ENCODE measurements around the gene REP15. TPM values are rescaled to one million over a fixed set of nuclear protein-coding genes. Genes with fewer than 3 reads are reported as not detected.
"Not testable (repeated sequence)": the region's sequence is repeated elsewhere in the genome, so short reads cannot be mapped to it uniquely, and the experiment has no call there.

Gene REP15
- total RNA-seq, 2 donors from 2014 or later = 0.24 TPM; not detected in 1

- Mint-ChIP-seq H3K4me1 (peaks cover 14% of the 10 kb centered on the region), H3K27me3 (no peaks in the 10 kb centered on the region)
Measured at GRCh38 chr12:27710592-27711316, 14.5 kb downstream of the REP15 start, which contains the start of gene MRPS35. Gene MRPS35, plus strand, starts transcription at chr12:27710832. Its CDS starts 12 bp downstream, at chr12:27710844.

GRCh38 chr12:27711317-27711682, 15.1 kb downstream of the REP15 start:
- peak overlapping the region; percentile 92 for H3K4me3 Mint-ChIP-seq
- peaks cover 41% of the 10 kb centered on the region for H3K36me3 Mint-ChIP-seq (ENCODE audit: low read depth)
- H3K4me1 Mint-ChIP-seq = peaks cover 14% of the 10 kb centered on the region
- no peak for ATAC-seq (replicated peaks)
- no peaks in the 10 kb centered on the region for H3K27me3 Mint-ChIP-seq
- H3K27ac Mint-ChIP-seq = peak overlapping the region; percentile 92
- H3K9me3 Mint-ChIP-seq = no peaks in the 10 kb centered on the region

More at GRCh38 chr12:27710592-27711316, 14.5 kb downstream of the REP15 start, which contains the start of gene MRPS35:
- Mint-ChIP-seq H3K4me3 (peak within 1 kb of the TSS; percentile 92), H3K9me3 (no peaks in the 10 kb centered on the region), H3K36me3 (ENCODE audit: low read depth) (peaks cover 35% of the 10 kb centered on the region), H3K27ac (peak within 1 kb of the TSS; percentile 92)
- peak; percentile 99 for ATAC-seq (replicated peaks)

GRCh38 chr12:27711967-27712366, 15.7 kb downstream of the REP15 start:
- peaks cover 48% of the 10 kb centered on the region for H3K36me3 Mint-ChIP-seq (ENCODE audit: low read depth)
- no peaks in the 10 kb centered on the region for H3K27me3 Mint-ChIP-seq
- peaks cover 14% of the 10 kb centered on the region for H3K4me1 Mint-ChIP-seq
- H3K27ac Mint-ChIP-seq = peak overlapping the region; percentile 92
- H3K4me3 Mint-ChIP-seq = peak overlapping the region; percentile 92
- ATAC-seq (replicated peaks) = no peak
- H3K9me3 Mint-ChIP-seq = no peaks in the 10 kb centered on the region

- no peak for ATAC-seq (replicated peaks)
- H3K4me1 Mint-ChIP-seq = peaks cover 5% of the 10 kb centered on the region
- no peak overlapping the region for H3K4me3 Mint-ChIP-seq
Measured at GRCh38 chr12:27723212-27723611, 27.0 kb downstream of the REP15 start.

GRCh38 chr12:27730097-27730588, 33.9 kb downstream of the REP15 start:
- H3K9me3 Mint-ChIP-seq = no peaks in the 10 kb centered on the region
- H3K36me3 Mint-ChIP-seq (ENCODE audit: low read depth) = peaks cover 93% of the 10 kb centered on the region
- no peak overlapping the region for H3K4me3 Mint-ChIP-seq
- ATAC-seq (replicated peaks) = no peak
- no peaks in the 10 kb centered on the region for H3K27me3 Mint-ChIP-seq
- H3K27ac Mint-ChIP-seq = no peak overlapping the region
- H3K4me1 Mint-ChIP-seq = no peaks in the 10 kb centered on the region

More at GRCh38 chr12:27723212-27723611, 27.0 kb downstream of the REP15 start:
- no peaks in the 10 kb centered on the region for H3K27me3 Mint-ChIP-seq
- no peaks in the 10 kb centered on the region for H3K9me3 Mint-ChIP-seq
- peaks cover 93% of the 10 kb centered on the region for H3K36me3 Mint-ChIP-seq (ENCODE audit: low read depth)
- H3K27ac Mint-ChIP-seq = peak overlapping the region; percentile 6

- no peak for ATAC-seq (replicated peaks)
- peak overlapping the region; percentile 8 for H3K27ac Mint-ChIP-seq
- no peak overlapping the region for H3K4me3 Mint-ChIP-seq
- H3K9me3 Mint-ChIP-seq = no peaks in the 10 kb centered on the region
- H3K27me3 Mint-ChIP-seq = no peaks in the 10 kb centered on the region
- H3K4me1 Mint-ChIP-seq = no peaks in the 10 kb centered on the region
- H3K36me3 Mint-ChIP-seq (ENCODE audit: low read depth) = peaks cover 93% of the 10 kb centered on the region
Measured at GRCh38 chr12:27732281-27732680, 36.0 kb downstream of the REP15 start.

GRCh38 chr12:27733052-27733656, 36.9 kb downstream of the REP15 start:
- no peak for ATAC-seq (replicated peaks)
- Mint-ChIP-seq H3K4me3 (no peak overlapping the region), H3K4me1 (no peaks in the 10 kb centered on the region), H3K27ac (no peak overlapping the region), H3K27me3 (no peaks in the 10 kb centered on the region), H3K36me3 (ENCODE audit: low read depth) (peaks cover 97% of the 10 kb centered on the region), H3K9me3 (no peaks in the 10 kb centered on the region)

- Mint-ChIP-seq H3K4me3 (no peak overlapping the region), H3K27me3 (no peaks in the 10 kb centered on the region)
Measured at GRCh38 chr12:27733791-27734190, 37.5 kb downstream of the REP15 start.

GRCh38 chr12:27734321-27734720, 38.1 kb downstream of the REP15 start:
- H3K4me1 Mint-ChIP-seq; ATAC-seq (replicated peaks); H3K9me3 Mint-ChIP-seq; H3K4me3 Mint-ChIP-seq; H3K27ac Mint-ChIP-seq; H3K27me3 Mint-ChIP-seq: not testable (repeated sequence)
- H3K36me3 Mint-ChIP-seq (ENCODE audit: low read depth) = peaks cover 97% of the 10 kb centered on the region

More at GRCh38 chr12:27733791-27734190, 37.5 kb downstream of the REP15 start:
- Mint-ChIP-seq H3K36me3 (ENCODE audit: low read depth) (peaks cover 97% of the 10 kb centered on the region), H3K27ac (no peak overlapping the region), H3K9me3 (no peaks in the 10 kb centered on the region), H3K4me1 (no peaks in the 10 kb centered on the region)
- ATAC-seq (replicated peaks) = no peak

GRCh38 chr12:27743601-27744000, 47.4 kb downstream of the REP15 start:
- Mint-ChIP-seq H3K27ac (no peak overlapping the region), H3K4me3 (no peak overlapping the region), H3K4me1 (no peaks in the 10 kb centered on the region), H3K27me3 (no peaks in the 10 kb centered on the region), H3K9me3 (no peaks in the 10 kb centered on the region), H3K36me3 (ENCODE audit: low read depth) (peaks cover 94% of the 10 kb centered on the region)
- no peak for ATAC-seq (replicated peaks)

GRCh38 chr12:27745734-27746133, 49.5 kb downstream of the REP15 start:
- not testable (repeated sequence) for ATAC-seq (replicated peaks); H3K4me3 Mint-ChIP-seq; H3K9me3 Mint-ChIP-seq; H3K27me3 Mint-ChIP-seq; H3K27ac Mint-ChIP-seq; H3K4me1 Mint-ChIP-seq
- peaks cover 78% of the 10 kb centered on the region for H3K36me3 Mint-ChIP-seq (ENCODE audit: low read depth)

Other genes starting within 250 kb of the REP15 start
- gene SMCO2, start 249.7 kb upstream of the REP15 start, total RNA-seq = under 1 TPM in 1 of 2 donors, not detected in 1; 0.41 TPM
- gene PPFIBP1, start 172.2 kb upstream of the REP15 start, total RNA-seq = 10 to 100 TPM; 13.8 to 21.8 TPM
- 10 to 100 TPM; 33.9 to 54.0 TPM for gene MRPS35, start 14.4 kb downstream of the REP15 start, total RNA-seq
- 10 to 100 TPM in 1 of 2 donors, 1 to 10 TPM in 1; 9.6 to 12.2 TPM for gene KLHL42, start 83.8 kb downstream of the REP15 start, total RNA-seq
- gene MANSC4, start 83.8 kb downstream of the REP15 start, total RNA-seq = not detected